Adrenal gland (tissue), 5 donors: ENCODE results near the gene ARMH3.

Experiments
- POLR2A ChIP-seq, 2 donors: fragments of 450-650 bp; IDR thresholded peaks; one replicate each; pipeline ENCODE4 v1.6.1; 2017; ENCODE audit warnings: antibody characterized with exemption in 2 of 2, mild to moderate bottlenecking in 2 of 2, moderate library complexity in 1 of 2
- TF ChIP-seq, protein P1 (sequence below), 6 experiments: fragments of 450-650 bp in 4 of 6; fragments of 200-600 bp in 2 of 6; sonication (generic) in 1 of 6; IDR thresholded peaks; 1 replicate in 5 of 6; 2 replicates in 1 of 6; pipeline versions ENCODE4 v1.5.1 to v1.8.0; 2016 to 2021; ENCODE audit warnings: antibody characterized with exemption in 6 of 6, mild to moderate bottlenecking in 2 of 6, moderate library complexity in 1 of 6
- donor health status: DM: no; HTN: no; CAD: no.

- TF ChIP-seq, protein P1, sequence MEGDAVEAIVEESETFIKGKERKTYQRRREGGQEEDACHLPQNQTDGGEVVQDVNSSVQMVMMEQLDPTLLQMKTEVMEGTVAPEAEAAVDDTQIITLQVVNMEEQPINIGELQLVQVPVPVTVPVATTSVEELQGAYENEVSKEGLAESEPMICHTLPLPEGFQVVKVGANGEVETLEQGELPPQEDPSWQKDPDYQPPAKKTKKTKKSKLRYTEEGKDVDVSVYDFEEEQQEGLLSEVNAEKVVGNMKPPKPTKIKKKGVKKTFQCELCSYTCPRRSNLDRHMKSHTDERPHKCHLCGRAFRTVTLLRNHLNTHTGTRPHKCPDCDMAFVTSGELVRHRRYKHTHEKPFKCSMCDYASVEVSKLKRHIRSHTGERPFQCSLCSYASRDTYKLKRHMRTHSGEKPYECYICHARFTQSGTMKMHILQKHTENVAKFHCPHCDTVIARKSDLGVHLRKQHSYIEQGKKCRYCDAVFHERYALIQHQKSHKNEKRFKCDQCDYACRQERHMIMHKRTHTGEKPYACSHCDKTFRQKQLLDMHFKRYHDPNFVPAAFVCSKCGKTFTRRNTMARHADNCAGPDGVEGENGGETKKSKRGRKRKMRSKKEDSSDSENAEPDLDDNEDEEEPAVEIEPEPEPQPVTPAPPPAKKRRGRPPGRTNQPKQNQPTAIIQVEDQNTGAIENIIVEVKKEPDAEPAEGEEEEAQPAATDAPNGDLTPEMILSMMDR (IDR thresholded peaks at IDR 0.05), result no peak
- no peak for TF ChIP-seq POLR2A (IDR thresholded peaks at IDR 0.05)
Measured at GRCh38 chr10:101851411-101852116, 204.4 kb downstream of the ARMH3 start.
